Measurements from ENCODE around the gene NKX6-2.

NKX6-2 gene

DNA sequence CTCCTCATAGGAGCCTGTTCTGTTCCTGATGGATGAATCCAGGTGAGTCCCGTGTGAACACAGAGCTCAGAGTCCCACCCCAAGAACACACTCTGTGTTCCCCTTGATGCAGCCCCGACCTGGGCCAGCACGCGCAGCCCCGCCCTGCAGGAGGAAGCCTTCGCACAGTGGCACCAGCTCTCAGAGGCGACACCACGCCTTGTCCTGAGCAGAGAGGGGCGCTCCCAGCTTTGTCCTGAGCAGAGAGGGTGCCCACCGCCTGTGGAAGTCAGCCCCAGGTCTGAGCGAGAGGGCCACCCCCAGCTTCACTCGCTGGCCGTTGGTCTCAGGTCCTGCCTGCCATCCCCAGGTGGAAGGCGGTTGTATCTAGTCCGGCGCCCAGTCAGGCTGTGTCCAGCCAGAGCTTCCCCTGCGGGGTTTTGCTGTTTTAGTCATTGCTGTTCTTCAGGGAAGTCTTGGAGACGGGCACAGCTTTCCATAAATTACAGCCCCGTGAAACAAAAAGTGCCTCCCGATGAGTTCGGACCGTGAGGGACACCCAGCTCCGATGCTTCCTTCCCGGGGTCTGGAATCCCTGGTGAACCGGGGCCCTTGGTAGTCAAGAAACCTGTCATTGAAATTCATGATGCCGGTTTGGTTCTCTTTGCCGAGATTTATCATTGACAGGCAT lies 43.6 kb downstream of the NKX6-2 start:
- TF ChIP-seq, protein P1, sequence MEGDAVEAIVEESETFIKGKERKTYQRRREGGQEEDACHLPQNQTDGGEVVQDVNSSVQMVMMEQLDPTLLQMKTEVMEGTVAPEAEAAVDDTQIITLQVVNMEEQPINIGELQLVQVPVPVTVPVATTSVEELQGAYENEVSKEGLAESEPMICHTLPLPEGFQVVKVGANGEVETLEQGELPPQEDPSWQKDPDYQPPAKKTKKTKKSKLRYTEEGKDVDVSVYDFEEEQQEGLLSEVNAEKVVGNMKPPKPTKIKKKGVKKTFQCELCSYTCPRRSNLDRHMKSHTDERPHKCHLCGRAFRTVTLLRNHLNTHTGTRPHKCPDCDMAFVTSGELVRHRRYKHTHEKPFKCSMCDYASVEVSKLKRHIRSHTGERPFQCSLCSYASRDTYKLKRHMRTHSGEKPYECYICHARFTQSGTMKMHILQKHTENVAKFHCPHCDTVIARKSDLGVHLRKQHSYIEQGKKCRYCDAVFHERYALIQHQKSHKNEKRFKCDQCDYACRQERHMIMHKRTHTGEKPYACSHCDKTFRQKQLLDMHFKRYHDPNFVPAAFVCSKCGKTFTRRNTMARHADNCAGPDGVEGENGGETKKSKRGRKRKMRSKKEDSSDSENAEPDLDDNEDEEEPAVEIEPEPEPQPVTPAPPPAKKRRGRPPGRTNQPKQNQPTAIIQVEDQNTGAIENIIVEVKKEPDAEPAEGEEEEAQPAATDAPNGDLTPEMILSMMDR (IDR thresholded peaks at IDR 0.05; ENCODE audit: low read depth, low read length, missing control alignments), result no peak
- DNase-seq, result no peak
- Histone ChIP-seq H3K27ac (no peak overlapping the region), H3K27me3 (replicated peaks) (no peaks in the 10 kb centered on the region), H3K4me3 (ENCODE audit: low read depth, low read length) (no peak overlapping the region), H3K36me3 (replicated peaks) (peaks cover 2% of the 10 kb centered on the region)
- in situ Hi-C loops (cut with HindIII; ENCODE audit: low pct_ligation_motif_present, low sequenced_read_pairs), result no loop called here

GRCh38 chr10:132740588-132740987 lies 45.4 kb downstream of the NKX6-2 start:
- Histone ChIP-seq H3K36me3 (replicated peaks) (peaks cover 2% of the 10 kb centered on the region), H3K27me3 (replicated peaks) (no peaks in the 10 kb centered on the region), H3K27ac (no peak overlapping the region), H3K4me3 (ENCODE audit: low read depth, low read length) (no peak overlapping the region)
- in situ Hi-C loops (cut with HindIII; ENCODE audit: low pct_ligation_motif_present, low sequenced_read_pairs), result no loop called here
- TF ChIP-seq, protein P1 (IDR thresholded peaks at IDR 0.05; ENCODE audit: low read depth, low read length, missing control alignments), result no peak
- no peak for DNase-seq

DNA sequence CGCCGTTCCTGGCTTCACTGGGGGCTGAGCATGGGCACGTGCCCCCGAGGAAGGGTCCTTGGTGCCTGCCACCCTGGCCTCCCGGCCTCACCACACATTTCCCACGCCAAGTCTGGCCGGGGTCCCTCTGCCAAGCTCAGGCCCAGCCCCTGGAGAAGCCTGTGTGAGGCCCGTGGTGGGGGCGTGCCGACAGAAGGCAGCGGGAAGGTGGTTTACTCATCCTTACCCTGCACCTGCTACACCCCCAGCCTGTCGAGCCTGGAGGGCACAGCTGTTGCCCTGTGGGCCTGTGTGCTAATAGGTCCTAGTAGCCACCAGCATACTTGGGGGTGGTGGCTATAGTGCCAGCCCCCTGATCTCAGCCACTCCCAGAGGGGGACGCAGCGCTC lies 46.7 kb downstream of the NKX6-2 start:
- no peak for DNase-seq
- in situ Hi-C loops (cut with HindIII; ENCODE audit: low pct_ligation_motif_present, low sequenced_read_pairs), result no loop called here
- peaks cover 2% of the 10 kb centered on the region for H3K36me3 ChIP-seq (replicated peaks)
- no peak overlapping the region for H3K4me3 ChIP-seq (ENCODE audit: low read depth, low read length)
- no peaks in the 10 kb centered on the region for H3K27me3 ChIP-seq (replicated peaks)
- no peak overlapping the region for H3K27ac ChIP-seq
- TF ChIP-seq, protein P1 (IDR thresholded peaks at IDR 0.05; ENCODE audit: low read depth, low read length, missing control alignments), result no peak

- in situ Hi-C loops (cut with HindIII; ENCODE audit: low pct_ligation_motif_present, low sequenced_read_pairs), result no loop called here
- Histone ChIP-seq H3K4me3 (ENCODE audit: low read depth, low read length) (no peak overlapping the region), H3K27ac (no peak overlapping the region), H3K27me3 (replicated peaks) (no peaks in the 10 kb centered on the region), H3K36me3 (replicated peaks) (peaks cover 2% of the 10 kb centered on the region)
- TF ChIP-seq, protein P1 (IDR thresholded peaks at IDR 0.05; ENCODE audit: low read depth, low read length, missing control alignments), result no peak
- no peak for DNase-seq
Observed at GRCh38 chr10:132738454-132739224, 47.3 kb downstream of the NKX6-2 start.

GRCh38 chr10:132737390-132738048 lies 48.4 kb downstream of the NKX6-2 start:
- Histone ChIP-seq H3K27me3 (replicated peaks) (no peaks in the 10 kb centered on the region), H3K27ac (no peak overlapping the region), H3K4me3 (ENCODE audit: low read depth, low read length) (no peak overlapping the region), H3K36me3 (replicated peaks) (peaks cover 2% of the 10 kb centered on the region)
- in situ Hi-C loops (cut with HindIII; ENCODE audit: low pct_ligation_motif_present, low sequenced_read_pairs), result no loop called here
- no peak for DNase-seq
- TF ChIP-seq, protein P1 (IDR thresholded peaks at IDR 0.05; ENCODE audit: low read depth, low read length, missing control alignments), result no peak

All from brain microvascular endothelial cell (primary cell).